Measurements from ENCODE around the gene LRRD1. TPM values are rescaled to one million over a fixed set of nuclear protein-coding genes. Genes with fewer than 3 reads are reported as not detected.
A peak's percentile ranks its signal among the peaks of the same experiment; 100 is the strongest.

Gene LRRD1
- polyA plus RNA-seq (2011; rRNA removed) (0.06 TPM in 1 of 2 replicates, not detected in the other), polyA minus RNA-seq (2011; rRNA and poly(A)+ RNA removed) (not detected in 2 replicates)

DNA sequence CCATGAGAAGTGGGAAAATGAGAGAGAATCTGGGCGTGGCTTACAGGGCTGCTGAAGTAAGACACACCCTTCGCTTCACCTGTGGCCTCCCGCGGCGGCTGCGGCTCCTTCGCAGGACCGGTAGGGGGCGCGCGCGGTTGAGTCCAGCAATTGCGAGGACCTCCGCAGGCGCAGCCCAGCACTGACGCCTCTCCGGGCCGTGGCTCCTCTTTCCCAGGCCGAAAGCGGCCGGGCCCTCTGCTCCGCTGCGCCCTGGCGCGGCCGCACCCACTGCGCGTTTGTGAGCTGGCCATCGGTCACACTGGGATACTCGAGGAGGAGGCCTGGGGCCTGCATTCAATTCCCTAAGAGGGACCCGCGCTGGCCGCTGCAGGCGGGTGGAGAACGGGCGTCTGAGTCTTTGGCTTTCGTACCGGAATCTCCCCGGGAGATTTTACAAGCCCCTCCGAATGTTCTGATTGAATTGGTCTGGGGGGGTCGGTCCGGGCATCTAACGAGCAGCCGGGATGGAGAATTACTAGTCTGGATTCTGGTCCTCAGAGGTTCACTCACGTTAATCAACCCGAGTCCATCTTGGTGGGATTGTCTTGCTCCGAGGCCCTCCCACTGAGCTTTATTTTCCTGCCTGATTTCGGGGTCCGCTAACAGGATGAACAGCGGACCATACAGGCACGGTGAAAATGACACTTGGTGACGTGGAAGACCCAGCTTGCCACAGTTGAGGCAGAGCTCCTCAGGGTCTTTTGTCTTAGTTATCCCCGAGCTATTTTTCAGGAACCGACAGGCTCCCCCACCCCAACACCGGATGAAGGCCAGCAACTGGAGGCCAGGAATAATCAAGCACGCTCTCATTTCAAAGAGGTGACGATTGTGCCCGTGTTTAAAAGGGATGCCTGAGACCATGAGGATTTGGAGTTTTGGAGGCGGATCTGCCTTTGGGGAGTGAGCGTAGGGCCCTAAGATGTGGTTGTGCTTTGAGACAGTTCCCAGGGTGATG is at the start of gene LRRD1:
TSS of gene LRRD1 (minus strand) at position 215 of the 997 bp plus-strand sequence. CDS start 13,940 bp downstream, outside the sequence.
- POLR2A ChIA-PET: no interaction called here
- no peaks in the 10 kb centered on the region for H3K36me3 ChIP-seq (ENCODE audit: control insufficient read depth, insufficient read depth, low read length)
- TF ChIP-seq, protein P1, sequence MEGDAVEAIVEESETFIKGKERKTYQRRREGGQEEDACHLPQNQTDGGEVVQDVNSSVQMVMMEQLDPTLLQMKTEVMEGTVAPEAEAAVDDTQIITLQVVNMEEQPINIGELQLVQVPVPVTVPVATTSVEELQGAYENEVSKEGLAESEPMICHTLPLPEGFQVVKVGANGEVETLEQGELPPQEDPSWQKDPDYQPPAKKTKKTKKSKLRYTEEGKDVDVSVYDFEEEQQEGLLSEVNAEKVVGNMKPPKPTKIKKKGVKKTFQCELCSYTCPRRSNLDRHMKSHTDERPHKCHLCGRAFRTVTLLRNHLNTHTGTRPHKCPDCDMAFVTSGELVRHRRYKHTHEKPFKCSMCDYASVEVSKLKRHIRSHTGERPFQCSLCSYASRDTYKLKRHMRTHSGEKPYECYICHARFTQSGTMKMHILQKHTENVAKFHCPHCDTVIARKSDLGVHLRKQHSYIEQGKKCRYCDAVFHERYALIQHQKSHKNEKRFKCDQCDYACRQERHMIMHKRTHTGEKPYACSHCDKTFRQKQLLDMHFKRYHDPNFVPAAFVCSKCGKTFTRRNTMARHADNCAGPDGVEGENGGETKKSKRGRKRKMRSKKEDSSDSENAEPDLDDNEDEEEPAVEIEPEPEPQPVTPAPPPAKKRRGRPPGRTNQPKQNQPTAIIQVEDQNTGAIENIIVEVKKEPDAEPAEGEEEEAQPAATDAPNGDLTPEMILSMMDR (IDR thresholded peaks at IDR 0.05; ENCODE audit: insufficient read depth, low read depth, low read length): peak; percentile 97
- H3K4me3 ChIP-seq (ENCODE audit: low read depth, low read length): peak within 1 kb of the TSS; percentile 37
- no peaks in the 10 kb centered on the region for H3K27me3 ChIP-seq (ENCODE audit: control insufficient read depth, insufficient read depth, low read length)
- DNase-seq (ENCODE audit: low read depth): peak; percentile 25
- CTCF ChIA-PET: interaction anchor here (0.7 to 1.9 kb wide), 19 partner anchors 9 to 282 kb away, joined by 3 to 17 read pairs (median 4); partner anchors contain the start of genes CYP51A1 and GATAD1

DNA sequence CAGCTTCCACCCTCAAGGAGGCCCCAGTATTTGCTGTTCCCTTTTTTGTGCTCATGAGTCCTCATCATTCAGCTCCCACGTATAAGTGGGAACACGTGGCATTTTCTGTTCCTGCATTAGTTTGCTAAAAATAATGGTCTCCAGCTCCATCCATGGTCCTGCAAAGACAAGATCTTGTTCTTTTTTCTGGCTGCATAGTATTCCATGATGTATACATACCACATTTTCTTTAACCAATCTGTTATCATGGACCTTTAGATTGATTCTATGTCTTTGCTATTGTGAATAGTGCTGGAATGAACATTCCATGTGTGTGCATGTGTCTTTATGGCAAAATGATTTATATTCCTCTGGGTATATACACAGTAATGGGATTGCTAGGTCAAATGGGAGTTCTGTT is 49.8 kb upstream of the LRRD1 start:
- ChIA-PET POLR2A (no interaction called here), CTCF (interaction anchor here (0.6 kb wide), 1 partner anchor 326 kb away, joined by 3 read pairs; no protein-coding TSS in a partner anchor)

DNA sequence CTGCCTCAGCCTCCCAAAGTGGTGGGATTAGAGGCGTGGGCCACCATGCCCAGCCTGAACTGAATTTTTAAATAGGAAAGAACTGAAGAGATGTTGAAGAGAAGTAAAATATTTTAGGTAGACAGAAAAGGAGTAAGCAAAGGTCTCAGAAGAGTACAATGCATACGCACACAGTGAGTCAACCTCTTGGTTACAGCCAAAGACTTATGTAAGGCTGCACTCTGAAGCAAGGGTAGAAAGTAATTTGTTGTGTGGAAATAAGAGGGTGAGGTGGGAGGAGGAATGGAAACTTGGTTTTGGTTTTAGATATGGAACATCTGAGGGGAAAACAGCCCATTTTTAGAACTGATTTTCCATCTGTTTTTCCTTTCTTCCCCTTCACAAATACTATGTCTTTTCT is 49.2 kb upstream of the LRRD1 start:
- ChIA-PET CTCF (interaction anchor here (0.6 to 1.2 kb wide), 2 partner anchors 219 to 325 kb away, joined by 3 read pairs; partner anchors contain the start of gene GATAD1), POLR2A (no interaction called here)
- TF ChIP-seq, protein P1 (IDR thresholded peaks at IDR 0.05; ENCODE audit: insufficient read depth, low read depth, low read length): no peak
- Histone ChIP-seq H3K27me3 (ENCODE audit: control insufficient read depth, insufficient read depth, low read length) (no peaks in the 10 kb centered on the region), H3K4me3 (ENCODE audit: low read depth, low read length) (no peak overlapping the region), H3K36me3 (ENCODE audit: control insufficient read depth, insufficient read depth, low read length) (no peaks in the 10 kb centered on the region)
- no peak for DNase-seq (ENCODE audit: low read depth)

More for the DNA sequence above, 49.8 kb upstream of the LRRD1 start:
- H3K27me3 ChIP-seq (ENCODE audit: control insufficient read depth, insufficient read depth, low read length): no peaks in the 10 kb centered on the region
- no peak for DNase-seq (ENCODE audit: low read depth)
- TF ChIP-seq, protein P1 (IDR thresholded peaks at IDR 0.05; ENCODE audit: insufficient read depth, low read depth, low read length): no peak
- H3K36me3 ChIP-seq (ENCODE audit: control insufficient read depth, insufficient read depth, low read length): peaks cover under 1% of the 10 kb centered on the region; the same call in 1 of the 2 replicates
- H3K4me3 ChIP-seq (ENCODE audit: low read depth, low read length): no peak overlapping the region

DNA sequence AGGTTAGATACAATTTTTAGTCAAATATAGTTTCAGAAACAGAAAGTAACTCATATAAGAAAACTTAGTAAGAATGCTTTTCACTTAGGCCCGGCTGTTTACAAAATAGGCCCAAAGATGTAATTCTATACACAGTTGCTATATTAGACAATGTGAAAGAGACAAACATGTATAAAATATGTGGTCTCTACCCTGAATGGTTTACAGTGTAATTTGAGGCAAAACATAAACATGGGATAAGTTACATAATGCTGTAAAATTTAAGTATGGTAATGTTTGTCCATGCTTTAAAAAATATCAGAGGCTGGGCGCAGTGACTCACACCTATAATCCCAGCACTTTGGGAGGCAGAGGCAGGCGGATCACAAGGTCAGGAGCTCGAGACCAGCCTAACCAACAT is 48.0 kb upstream of the LRRD1 start:
- Histone ChIP-seq H3K4me3 (ENCODE audit: low read depth, low read length) (no peak overlapping the region), H3K27me3 (ENCODE audit: control insufficient read depth, insufficient read depth, low read length) (no peaks in the 10 kb centered on the region), H3K36me3 (ENCODE audit: control insufficient read depth, insufficient read depth, low read length) (no peaks in the 10 kb centered on the region)
- TF ChIP-seq, protein P1 (IDR thresholded peaks at IDR 0.05; ENCODE audit: insufficient read depth, low read depth, low read length): no peak
- DNase-seq (ENCODE audit: low read depth): no peak
- ChIA-PET POLR2A (no interaction called here), CTCF (interaction anchor here (1.2 kb wide), 1 partner anchor 220 kb away, joined by 3 read pairs; the partner anchor contains the start of gene GATAD1)

DNA sequence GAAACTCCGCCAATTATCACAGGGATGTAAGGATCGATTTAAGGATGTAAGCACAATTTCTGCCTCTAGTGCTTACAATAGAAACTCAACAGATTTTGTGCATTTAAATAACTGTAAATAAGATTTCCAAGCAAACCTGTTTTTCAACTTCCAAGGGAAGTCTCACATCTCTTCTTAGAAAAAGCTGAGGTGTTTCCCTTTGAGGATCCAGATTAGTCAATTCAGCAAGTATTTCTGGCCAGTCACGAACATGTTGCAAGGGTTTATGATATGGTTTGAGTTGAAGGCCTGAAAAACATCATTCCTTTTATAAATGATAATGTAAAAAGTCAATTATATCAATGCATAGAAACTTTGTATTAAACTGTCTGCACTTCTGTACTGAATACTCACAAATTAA is 42.8 kb upstream of the LRRD1 start:
- TF ChIP-seq, protein P1 (IDR thresholded peaks at IDR 0.05; ENCODE audit: insufficient read depth, low read depth, low read length): no peak
- no peak for DNase-seq (ENCODE audit: low read depth)
- POLR2A ChIA-PET: no interaction called here
- CTCF ChIA-PET: no interaction called here
- Histone ChIP-seq H3K4me3 (ENCODE audit: low read depth, low read length) (no peak overlapping the region), H3K36me3 (ENCODE audit: control insufficient read depth, insufficient read depth, low read length) (peaks cover 10% of the 10 kb centered on the region), H3K27me3 (ENCODE audit: control insufficient read depth, insufficient read depth, low read length) (no peaks in the 10 kb centered on the region)

Data from BJ (cell line).